ENCODE results near the gene TBC1D9B.

TBC1D9B gene

DNA sequence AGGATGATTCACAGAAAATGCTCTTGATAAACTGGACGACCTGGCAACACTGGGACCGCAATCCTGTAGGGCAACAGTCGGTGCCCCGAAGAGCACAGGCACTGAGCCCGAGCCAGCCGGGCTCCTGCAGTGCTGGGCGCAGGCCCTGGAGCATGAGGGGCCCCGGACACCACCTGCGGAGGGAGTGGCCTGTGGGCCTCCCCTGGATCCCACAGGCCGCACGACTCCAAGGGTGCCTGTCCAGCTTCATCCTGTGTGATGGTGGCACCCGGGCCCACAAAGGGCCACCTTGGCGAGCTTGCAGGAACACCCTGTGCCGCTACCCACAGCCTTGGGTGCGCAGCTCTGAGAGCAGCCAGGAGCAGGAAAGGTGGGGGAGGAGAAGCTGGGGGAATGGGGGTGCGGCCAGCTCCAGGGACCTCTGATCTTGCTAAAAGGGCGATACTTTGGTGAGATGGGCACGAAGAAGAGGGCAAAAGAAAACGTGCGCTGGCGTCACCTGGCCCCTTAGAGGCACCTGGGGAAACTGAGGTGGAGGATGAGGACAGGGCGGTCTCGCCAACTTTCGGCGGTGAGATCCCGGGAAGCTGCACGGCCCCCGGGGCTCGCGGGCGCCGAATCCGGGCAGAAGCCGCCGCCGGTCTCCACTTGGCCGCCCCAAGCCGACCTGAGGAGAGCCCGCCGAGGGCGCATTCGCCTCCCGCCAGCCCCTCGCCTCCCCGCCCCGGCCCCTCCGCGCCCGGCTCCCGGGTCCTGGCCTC, 722 bp downstream of the TBC1D9B start:
- FAIRE-seq: no peak

DNA sequence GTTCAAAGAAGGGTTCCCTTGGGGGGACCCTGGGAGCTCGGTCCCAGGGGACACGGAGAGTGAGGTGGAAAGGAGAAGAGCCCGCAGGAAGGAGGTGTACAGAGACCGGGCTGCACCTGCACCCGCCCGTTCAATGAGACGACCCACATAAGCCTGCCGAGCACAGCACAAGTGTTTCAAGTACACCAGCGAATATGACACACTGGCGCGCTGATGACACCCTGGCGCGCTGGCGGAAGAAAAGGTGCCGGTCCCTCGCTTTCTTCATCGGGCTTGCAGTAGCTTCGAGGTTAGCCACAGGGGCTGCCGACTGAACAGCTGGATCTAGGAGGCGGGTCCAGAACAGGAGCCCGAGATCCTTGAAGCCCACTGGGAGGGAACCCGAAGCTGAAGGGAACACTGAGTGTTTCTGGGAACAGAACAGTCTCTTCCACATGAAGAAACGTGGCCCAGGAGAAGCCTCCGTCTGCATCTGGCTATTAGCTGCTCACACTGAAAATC, 1.4 kb downstream of the TBC1D9B start:
- no peak for FAIRE-seq

DNA sequence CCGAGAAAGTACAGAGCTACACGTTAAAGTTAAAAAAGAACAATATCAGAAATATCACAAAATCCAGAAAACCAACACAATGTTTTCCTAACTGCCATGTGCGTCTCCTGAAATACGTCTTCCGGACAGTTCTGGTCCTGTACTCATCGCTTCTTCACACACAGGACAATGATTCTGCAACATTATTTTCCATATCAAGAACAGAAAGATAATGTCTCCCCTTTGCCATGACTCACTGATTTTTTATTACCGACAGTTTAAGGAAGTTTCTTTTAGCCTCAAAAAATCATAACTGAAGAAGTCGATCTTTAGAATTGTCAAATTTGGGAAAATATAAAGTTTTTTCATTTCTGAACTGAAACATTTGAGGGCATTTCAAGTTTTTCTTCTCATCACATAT, 2.5 kb downstream of the TBC1D9B start:
- FAIRE-seq: no peak

DNA sequence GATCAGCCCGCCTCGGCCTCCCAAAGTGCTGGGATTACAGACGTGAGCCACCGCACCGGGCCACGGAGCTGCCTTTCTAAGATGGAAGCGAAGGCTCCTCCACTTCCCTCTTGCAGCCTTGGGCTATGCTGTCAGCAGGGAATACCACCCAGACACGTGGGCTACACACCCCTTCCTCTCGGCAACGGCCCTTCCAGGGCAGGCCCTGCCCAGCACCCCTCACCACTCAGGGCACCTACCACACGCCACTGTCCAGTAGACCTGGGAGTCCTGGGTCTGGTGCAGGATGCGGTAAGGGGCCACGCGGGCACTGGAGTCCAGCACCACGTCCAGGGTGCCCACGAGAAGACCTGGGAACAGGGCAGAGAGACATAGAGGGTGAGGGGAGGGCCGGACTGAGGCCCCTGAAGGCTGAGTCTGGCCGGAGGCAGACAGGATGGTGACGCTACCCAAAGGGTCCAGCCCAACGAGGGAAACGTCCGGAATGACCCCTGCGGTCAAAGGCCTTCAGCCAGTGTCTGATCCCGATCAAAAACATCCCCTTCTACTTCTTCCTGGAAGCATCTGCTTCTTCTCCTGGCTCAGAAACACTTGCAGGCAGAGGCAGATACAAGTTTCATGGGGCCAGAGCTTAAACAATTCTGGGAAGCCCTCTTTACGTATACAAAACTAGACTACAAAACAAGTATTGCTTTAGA, 3.1 kb downstream of the TBC1D9B start:
- no peak for FAIRE-seq

DNA sequence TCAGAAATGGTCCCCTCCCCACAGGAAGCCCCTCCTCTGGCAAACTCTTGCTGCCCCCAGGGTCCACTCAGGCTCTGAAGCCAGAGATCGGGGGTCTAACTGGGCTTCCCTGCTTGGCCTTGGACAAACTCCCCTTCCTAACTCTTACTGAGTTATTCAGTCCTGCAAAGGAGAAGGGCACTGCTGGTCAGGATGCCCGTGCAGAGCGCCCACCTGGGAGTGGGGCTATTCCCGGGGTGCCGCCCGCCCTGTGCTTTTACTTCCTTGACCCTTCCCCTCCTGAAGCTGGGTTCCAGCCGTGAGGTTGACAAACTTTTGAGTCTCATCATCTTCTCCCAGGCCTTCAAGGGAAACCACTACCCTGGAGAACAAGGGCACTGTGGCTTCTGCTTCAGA, 4.9 kb downstream of the TBC1D9B start:
- no peak for FAIRE-seq

DNA sequence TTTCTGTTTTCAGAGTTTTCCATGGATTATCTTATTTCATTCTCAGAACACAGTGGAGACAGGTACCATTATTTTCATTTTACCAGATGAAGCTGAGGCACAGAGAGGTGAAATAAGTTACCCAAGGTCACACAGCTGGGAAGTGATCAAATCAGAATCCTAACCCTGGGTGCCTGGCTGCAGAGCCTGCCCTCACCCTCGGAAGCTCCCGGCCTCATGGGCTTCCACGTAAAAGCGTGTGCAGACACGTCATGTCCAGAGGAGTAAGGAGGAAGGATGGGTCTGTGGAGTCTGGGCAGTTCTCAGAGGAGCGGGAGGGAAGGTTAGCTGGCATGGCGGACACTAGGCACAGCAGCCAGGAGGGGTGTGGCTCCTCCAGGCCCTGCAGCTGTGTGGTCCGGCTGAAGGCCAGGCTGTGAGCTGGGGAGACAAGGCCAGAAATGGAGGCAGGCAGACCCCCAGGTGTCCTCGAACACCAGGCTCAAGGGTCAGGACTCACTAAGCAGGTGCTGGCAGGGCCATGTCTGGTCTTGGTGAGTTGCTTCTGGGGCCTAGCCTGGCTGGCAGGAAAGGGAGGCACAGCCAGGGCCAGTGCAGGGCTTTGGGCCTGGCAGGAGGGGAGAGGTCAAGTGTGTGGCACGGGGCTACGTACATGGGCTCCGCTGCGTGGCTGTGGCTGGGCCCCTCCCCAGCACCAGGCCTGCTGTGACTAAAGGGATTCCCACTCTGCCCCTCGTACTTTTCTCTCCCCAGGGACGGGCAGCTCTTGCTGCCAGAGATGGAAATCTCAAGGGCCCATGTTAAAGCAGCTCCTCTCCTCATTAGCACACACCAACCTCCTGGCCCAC, 5.6 kb downstream of the TBC1D9B start:
- FAIRE-seq: no peak

DNA sequence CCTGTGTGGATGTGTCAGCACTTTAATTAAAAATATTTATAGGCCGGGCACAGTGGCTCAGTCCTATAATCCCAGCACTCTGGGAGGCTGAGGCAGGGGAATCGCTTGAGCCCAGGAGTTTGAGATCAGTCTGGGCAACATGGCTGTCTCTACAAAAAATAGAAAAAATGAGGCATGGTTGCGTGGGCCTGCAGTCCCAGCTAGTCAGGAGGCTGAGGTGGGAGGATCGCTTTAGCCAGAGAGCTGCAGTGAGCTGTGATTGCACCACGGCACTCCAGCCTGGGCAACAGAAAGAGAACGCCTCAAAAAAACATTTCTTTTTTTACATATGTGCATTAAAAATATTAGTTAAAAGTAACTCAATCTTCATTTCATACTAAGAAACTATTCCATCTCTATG, 6.2 kb downstream of the TBC1D9B start:
- no peak for FAIRE-seq

DNA sequence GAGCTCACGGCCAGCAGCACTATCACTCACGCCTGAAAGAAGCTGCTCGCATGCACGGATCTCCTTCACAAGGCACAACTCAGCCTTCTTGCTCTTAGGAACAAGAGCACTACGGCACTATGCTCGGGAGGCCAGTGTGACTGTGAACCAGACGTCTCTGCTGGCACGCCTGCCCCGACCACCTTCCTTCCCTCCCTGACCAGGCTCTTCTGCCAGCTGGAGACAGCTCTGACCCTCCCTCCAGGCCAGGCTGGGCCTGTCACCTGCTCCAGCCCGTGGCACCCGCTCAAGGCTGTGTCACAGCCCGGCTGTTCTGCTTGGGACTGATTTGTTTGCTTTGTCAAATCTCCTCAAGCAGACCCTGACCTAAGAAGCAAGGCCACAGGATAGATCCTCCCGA, 7.0 kb downstream of the TBC1D9B start:
- no peak for FAIRE-seq

DNA sequence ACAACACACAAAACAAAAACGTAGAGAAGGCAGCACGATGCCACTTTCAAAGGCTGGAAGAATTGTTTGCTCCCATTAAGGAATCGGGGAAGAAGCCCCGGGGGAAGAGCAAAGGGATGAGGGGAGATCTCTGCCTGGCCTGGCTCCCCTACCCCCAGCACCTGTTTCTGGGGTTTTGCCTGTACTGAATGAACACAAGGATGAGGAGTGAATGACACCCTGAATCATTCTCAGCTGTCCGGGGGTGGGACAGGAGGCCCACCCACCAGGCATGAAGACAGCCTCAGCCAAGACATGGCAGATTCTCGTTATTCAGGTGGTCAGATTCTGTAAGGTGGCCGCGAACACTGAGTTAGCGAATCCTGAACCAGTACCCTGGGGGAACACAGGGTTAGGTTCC, 7.5 kb downstream of the TBC1D9B start:
- FAIRE-seq: no peak

DNA sequence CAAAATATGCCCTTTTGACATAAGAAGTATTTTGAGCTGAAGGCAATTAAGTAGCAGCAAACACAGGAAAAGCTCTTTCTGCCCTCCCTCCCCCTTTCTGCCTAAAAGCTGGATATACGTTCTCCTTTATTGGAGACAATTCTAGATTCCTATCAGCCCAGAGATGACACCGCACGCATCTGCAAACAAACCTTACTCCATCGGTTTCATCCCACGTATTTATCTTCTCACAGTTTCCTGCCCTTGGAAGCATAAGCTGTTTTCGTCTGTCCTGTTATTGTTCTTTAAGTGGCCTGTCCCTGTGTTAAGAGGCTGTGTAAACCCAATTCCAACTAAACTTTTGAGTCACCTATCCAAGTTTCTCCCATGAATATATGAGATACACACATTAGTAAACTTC, 11.8 kb downstream of the TBC1D9B start:
- FAIRE-seq: no peak

DNA sequence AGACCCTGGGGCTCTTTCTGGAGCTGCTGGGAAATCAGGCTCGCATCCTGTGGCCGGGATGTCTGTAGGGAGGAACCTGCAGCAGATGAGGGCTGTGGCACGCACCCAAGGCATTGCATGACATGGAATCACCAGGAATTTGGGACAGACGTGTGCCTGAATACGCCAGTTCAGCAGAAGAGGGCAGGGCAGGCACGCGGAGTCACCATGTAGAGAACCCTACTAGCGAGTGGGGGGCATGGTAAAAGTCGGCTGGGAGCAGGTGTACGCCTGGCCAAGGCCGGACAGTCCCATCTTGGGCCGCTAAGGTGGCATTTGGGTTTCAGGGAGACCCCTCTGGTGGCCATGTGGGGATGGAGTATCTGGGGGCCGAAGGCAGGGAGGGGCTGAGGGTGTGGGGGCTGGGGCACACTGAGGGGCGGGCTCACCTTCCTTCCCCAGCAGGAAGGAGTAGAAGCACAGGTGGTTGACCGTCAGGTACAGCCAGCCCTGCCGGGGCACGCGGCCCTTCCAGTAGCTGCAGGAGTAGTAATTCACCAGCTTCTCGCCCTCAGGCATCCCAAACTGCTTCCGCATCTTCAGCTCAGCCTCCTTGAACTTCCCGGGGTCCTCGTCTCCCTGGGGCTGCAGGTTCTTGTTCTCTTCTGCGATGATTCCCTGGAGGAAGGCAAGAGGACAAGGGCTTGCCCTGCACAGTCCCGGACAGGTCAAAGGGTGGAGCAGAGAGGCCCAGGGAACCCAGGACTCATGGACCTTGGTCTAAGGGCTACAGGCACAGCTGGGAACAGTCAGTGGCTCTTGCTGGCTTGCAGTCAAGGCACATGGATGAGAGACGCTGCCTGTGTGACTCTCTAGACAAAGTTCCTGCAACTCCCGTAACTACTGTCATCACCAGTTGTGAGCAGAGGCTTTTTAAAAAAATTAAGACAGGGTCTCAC, 13.5 kb downstream of the TBC1D9B start:
- FAIRE-seq: no peak

DNA sequence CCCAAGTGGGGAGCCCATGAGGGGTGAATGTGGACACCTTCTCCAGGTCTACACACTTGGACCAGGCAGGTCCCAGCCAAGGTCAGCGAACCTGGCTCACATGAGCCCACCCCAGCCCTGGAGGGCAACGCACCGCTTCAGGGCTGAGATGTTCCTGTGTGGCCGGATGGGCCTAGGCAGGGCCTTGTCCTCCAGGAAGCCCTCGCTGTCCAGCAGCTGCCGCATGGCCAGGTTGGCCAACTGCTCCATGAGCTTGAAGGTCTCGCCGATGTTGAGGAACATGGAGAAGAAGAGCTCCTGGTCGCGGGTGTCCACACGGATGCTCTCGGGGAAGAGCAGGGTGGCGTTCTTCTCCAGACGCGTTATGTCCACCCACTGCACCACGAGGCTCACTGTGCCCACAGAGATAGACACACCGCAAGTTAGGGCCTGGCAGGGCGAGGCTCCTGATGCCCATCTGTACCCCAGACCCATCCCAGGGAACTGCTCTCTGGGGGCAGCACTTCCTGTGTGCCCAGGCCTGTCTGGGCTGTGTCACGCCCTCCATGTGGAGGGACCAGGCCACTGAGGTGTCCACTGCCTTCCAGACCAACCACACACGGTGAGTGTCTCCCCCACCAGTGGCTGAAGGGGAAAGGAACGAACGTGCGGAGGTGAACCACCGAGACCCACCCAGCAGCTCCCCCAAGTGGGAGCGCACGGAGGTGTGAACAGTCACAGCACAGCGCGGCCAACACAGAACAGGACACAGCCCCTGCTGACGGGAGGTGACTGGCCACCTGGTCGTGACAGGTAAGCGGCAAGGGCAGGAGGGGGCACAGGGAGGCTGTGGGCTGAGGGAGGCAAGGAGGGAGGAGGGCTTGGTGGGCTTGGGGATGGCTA, 14.4 kb downstream of the TBC1D9B start:
- no peak for FAIRE-seq

DNA sequence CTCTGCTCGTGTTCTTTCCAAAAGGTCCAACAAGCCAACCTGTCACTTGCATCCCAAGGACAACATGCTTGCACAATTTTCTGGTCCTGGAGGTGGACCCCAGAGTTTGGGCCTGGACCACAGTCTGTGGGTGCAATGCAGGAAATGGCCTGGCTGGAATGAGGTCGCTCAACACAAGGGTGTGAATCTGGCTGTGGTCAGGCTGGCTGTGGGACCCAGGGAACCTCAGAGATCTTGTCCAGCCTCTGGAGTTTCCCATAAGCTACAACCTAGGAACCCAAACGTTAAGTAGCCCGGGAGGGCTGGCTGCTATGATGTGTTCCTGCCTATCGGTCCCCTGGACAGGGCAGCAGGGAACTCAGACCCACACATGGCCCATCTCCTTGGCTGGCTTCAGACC, 15.4 kb downstream of the TBC1D9B start:
- FAIRE-seq: no peak

DNA sequence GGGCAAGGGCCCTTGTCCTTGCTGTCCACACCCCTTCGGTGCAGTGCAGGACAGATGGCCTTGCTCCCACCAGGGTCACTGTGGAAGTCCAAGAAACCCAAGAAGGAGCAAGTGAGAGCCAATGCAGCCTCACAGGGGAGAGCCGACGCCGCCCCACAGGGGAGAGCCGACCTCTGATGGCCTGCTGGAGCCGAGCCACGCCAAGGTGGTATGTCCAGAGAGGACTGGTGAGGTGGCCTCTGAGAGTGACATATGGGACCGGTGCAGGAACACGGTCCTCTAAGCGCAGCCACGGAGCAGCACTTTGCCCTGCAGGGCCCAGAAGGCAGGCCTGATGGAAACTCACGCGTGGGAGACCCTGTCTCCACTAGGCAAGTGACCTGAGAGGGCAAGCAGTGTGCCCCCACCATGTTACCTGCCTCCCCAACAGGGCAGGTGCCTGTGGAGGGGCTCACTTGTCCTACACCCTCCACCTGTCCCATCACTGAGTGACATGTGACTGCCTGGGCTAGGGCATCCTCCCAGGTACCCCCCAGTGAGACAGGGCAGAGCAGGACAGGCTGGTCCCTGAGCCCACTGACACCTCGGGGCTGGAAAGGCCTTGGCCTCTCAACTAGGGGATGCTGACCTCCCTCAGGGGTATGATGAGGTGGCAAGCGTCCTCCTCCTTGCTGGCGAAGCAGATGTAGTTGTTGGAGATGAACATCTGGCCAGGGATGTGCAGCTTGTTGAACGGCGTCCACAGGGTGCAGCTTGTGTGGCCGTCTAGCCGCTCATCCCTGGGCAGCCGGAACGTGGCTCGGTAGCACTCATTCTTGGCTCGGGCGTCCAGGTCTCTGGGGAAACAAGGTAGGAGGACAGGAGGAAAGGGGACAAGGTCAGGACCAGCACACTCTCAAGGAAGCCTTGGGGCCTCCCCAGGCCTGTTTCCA, 16.7 kb downstream of the TBC1D9B start:
- FAIRE-seq: no peak

DNA sequence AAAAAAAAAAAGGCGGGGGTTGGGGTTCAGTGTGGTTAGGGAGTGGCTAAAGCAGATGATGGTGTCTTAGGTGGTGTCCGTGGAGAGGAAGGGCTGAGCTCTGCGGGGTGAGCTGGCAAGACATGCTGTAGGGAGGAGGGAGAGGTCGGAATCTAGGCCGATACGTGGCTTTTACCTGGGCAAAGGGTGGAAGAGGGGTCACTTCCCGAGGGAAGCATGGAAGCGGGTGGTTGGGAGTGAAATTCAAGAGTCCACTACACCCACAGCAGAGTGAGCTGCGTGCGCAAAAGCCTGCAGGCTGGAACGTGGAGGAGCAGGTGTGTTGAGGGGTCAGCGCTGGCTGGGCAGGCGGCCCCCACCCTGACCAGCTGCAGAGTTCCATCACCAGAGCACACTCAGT, 17.8 kb downstream of the TBC1D9B start:
- no peak for FAIRE-seq

DNA sequence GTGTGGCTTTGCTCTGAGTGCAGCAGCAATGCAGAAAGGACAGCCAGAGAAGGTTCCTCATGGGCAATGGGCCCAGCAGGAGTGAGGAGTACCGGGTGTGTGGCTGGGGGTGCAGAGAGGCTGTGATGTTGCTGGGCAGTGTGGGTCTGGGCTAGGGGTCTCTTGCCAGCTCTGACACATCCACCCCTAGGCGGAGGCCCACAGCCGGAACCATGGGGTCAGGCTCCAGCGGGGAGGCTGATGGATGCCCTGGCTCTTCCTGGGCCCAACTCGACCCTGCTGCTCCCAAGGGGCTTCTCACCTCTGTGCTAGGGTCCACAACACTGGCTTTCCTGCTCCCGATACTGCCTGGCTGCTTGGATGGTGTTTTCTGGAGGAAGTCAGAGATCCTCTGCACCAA, 19.9 kb downstream of the TBC1D9B start:
- FAIRE-seq: no peak

DNA sequence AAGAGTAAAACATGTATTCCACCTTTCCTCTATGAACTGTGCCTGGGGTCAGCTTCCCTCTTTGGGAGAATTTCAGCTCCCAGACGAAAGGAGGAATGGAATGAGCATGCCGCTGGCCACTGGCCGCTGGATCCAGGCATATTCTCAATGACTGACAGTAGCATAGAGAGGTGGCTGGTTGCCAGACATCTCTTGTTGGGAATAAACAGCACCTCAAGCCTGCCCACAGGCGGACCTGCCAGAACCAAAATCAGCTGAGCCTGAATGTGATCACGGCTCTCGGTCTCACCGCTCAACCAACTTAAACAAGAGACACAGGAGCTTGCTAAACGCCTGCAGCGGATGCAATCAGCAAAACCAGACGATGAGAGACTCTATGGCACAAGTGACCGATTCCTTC, 20.6 kb downstream of the TBC1D9B start:
- no peak for FAIRE-seq

DNA sequence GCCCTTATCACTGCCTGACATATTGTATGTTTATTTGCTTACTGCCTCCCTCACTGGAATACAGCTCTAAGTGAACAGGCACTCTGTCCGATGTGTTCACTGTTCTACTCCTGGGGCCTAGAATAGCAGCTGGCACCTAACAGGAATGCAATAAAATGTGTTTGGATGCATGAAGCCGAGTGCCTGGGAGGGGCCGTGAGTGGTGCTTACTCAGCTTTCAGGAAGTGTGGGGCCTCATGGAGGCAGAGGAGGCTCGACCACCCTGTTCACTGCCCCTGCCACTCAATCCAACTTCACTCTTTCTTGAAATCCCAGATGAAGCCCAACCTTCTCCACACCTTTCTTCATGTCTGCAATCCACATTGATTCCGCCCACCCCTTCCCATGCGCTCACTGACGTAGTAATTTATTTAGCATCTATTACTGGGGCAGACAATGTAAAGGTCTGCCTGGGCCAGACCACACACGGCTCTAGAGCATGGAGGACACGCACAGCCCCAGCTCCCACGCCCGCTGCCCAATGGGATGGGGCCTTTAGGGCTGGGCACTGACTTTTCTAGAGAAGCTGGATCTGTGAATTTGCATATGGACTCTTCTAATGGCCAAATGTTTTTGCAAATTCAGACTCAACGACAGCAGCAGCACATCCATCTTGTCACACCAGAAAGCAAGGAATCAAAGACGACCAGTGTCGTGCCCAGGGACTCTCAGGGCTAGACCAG, 21.3 kb downstream of the TBC1D9B start:
- FAIRE-seq: no peak

DNA sequence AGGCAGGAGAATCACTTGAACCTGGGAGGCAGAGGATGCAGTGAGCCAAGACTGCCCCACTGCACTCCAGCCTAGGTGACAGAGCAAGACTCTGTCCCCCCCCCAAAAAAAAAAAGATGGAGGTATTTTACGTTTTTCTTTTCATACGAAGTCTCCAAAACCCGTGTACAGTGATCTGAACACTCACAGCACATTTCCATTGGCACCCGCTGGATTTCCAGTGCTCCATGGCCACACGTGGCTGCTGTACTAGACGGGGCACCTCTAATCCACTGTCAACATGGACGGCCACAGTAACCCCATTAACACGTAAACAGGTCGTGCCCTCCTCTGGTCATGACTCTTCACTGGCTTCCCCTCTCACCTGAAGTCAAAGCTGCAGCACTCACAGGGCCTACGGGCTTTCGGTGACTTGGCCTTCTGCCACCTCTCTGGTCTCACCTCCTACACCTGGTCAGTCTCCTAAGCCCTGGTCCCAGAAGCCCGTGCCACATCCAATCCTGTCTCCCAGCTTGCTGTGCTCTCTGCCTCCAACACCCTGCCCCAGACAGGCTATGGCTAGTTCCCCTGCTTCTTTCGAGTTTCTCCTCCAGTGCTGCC, 22.1 kb downstream of the TBC1D9B start:
- no peak for FAIRE-seq
